Fibroblast of pulmonary artery (primary cell): ENCODE data around the gene LY9.

ENCODE experiments used
- DNase-seq: peaks from one replicate; pipeline ENCODE4 v3.0.0-alpha.2; 2010; ENCODE audit warnings: low read depth
- H3K4me3 ChIP-seq: replicated peaks from 2 replicates; pipeline ENCODE4 v1.5.1; 2011; ENCODE audit warnings: low read depth, mild to moderate bottlenecking, control low read depth, low read length, moderate library complexity
- TF ChIP-seq, protein P1 (sequence below): IDR thresholded peaks from 2 replicates; pipeline ENCODE4 v1.5.1; 2011; ENCODE audit warnings: mild to moderate bottlenecking, control low read depth, low read length, inconsistent platforms; ENCODE audit errors: missing control alignments

LY9 gene

DNA sequence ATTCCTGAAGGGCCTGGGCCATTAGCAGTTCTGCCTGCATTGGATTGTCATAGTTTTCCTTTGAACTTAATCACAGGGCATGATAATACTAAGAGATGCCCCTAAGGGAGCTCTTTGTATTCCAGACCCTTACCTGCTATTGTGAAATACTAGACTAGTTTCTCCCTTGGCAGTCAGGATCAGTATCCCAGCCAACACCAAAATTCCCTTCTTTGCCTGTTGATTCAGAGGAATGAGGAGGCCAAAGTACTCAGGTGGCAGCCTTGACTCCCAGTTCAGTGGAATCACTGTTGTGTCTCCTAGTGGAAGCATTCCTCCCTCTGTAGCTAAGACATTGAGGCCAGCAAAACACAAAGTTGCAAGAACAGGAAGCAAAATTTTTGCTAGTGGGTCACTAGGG is 36.2 kb upstream of the LY9 start:
- H3K4me3 ChIP-seq = no peak overlapping the region
- TF ChIP-seq, protein P1, sequence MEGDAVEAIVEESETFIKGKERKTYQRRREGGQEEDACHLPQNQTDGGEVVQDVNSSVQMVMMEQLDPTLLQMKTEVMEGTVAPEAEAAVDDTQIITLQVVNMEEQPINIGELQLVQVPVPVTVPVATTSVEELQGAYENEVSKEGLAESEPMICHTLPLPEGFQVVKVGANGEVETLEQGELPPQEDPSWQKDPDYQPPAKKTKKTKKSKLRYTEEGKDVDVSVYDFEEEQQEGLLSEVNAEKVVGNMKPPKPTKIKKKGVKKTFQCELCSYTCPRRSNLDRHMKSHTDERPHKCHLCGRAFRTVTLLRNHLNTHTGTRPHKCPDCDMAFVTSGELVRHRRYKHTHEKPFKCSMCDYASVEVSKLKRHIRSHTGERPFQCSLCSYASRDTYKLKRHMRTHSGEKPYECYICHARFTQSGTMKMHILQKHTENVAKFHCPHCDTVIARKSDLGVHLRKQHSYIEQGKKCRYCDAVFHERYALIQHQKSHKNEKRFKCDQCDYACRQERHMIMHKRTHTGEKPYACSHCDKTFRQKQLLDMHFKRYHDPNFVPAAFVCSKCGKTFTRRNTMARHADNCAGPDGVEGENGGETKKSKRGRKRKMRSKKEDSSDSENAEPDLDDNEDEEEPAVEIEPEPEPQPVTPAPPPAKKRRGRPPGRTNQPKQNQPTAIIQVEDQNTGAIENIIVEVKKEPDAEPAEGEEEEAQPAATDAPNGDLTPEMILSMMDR = no peak
- DNase-seq = no peak

DNA sequence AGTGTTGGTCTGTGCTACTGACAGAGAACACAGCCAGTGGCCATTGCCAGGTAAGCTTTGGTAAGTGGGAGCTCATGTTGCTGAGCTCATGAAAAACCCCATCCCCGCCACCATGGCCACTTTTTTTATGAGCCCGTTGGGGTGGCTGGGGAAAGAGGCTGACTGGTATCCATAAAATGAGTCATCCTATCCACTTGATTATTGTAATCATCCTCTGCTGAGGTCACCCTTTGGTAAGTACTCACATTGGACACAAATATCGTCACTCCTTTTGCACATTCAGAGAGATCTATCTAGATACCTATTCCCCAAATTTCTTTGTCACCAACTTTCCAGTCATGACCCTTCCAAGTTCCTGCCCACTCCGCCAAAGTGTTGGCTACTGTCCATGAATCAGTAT is 34.9 kb upstream of the LY9 start:
- TF ChIP-seq, protein P1 = no peak
- no peak overlapping the region for H3K4me3 ChIP-seq
- no peak for DNase-seq

DNA sequence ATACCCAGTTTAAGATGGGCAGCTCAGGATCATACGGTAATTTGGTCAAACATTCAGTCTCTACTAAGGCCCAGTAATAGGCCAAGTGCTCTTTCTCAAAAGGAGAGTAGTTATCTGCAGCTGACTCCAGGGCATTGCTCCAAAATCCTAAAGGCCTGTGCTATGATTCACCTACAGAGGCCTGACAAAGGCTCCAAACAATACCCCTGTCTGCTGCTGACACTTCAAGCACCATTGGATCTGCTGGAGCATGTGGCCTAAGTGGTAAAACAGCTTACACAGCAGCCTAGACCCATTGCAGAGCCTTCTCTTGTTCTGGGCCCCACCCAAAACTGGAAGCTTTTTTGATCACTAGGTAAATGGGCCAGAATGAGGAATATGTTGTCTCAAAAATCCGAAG is 34.1 kb upstream of the LY9 start:
- H3K4me3 ChIP-seq = no peak overlapping the region
- DNase-seq = peak; percentile 49
- TF ChIP-seq, protein P1 = no peak

DNA sequence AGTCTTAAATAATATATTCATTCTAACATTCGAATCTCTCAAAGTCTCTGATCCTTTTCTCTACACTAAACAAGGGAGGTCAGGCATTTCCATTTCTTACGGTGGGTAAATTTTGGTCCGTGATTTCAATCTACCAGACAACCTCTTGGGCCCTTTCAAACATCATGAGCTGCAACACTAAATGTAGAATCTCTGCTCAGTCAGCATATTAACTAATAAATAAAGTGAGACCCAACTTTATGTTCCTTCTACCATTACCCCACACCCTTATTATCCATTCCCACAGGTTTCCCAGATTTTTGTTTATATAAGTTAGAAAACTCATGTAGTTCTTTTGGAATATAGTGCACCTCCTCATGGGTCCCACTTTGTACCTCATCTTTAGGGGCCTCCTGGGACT is 32.0 kb upstream of the LY9 start:
- DNase-seq = no peak
- TF ChIP-seq, protein P1 = no peak
- H3K4me3 ChIP-seq = no peak overlapping the region

DNA sequence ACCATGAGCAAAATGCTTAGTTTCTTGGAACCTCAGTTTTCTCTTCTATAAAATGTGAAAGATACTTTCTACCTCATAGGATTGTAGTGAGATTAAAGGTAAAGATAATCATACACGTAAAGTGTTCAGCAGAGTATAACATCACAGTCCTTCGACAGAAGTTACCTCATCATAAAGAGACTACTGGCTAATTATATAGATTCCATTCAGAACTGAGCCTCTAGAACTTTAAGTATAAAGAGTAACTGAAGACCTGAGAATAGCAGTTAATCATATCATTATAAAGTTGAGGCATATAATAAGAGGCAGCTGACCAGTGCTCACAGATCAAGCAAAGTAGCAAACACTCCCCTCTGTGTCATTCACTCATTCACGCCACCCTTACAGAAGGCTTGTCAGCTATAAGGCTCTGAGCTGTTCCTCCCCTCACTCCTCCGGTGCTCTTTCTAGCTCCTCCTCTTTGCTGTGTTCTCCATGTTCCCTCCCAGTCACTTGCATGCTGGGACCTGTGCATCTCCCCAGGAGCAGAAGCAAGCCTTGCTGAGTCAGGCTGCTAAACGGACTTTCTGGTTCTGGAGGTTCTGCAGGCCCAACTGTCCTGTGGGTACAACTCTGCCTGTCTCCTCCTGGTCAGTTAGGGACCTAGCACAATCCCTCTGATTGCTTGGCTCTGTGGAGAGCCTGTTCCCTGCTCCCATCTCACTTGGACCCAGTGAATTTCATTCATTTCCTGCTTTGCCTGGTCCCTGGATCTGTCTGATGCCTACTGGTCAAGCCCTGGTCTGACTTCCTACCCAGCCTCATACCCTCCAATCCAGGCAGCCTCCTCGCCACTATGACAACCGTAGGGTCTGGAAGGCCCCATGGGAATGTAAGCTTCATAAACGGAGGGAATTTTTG is 28.3 kb upstream of the LY9 start:
- TF ChIP-seq, protein P1 = no peak
- DNase-seq = no peak
- H3K4me3 ChIP-seq = no peak overlapping the region

DNA sequence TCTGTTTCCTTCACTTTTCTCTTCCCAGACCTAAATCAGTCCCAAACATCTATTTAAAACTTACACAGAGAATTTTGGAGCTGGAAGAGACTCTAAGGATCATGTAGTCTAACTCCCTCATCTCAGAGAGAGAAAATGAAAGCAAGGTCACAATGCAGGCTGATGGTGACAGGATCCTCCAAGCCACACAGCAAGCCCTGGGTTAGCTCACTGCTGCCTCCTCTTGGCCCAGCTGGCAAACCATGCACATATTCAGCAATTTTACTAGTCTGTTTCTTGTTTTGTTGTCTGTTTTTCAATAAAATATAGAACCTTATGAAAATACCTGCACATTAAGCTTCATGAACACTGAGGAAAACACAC is 27.7 kb upstream of the LY9 start:
- TF ChIP-seq, protein P1 = peak; percentile 48
- DNase-seq = peak; percentile 30
- no peak overlapping the region for H3K4me3 ChIP-seq

DNA sequence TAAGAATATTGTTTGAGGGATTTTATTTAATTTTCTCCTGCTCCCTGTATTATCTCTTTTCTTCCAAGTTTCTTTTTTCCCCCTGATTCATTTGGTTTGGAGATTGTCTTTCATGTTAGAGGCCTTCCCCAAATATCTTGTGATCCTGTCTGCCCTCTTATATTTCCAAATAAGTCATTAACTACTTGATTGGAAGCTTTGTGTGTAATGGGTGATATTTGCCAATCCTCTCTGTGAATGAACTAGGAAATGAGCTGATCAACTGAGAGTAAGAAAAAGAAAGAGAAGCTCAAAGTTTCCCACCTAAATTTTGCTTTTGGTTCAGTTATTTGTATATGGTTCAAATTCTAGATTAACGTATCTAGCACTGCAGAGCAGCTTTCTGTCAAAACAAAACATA is 23.6 kb upstream of the LY9 start:
- TF ChIP-seq, protein P1 = no peak
- DNase-seq = no peak
- H3K4me3 ChIP-seq = no peak overlapping the region
